Measurements from ENCODE around the gene ZMYND19. TPM values are rescaled to one million over a fixed set of nuclear protein-coding genes. Genes with fewer than 3 reads are reported as not detected.

Gene ZMYND19
- total and polyA plus RNA-seq, 12 donors = 5.2 to 33.5 (median 17.9) TPM

- no peak overlapping the region for H3K27ac ChIP-seq
- no peak for DNase-seq
- H3K36me3 ChIP-seq (replicated peaks in 1 of 2) = no peaks in the 10 kb centered on the region
- no peaks in the 10 kb centered on the region for H3K9me3 ChIP-seq (replicated peaks in 1 of 3)
- peaks cover 7 to 16% of the 10 kb centered on the region in 2 donors for H3K4me1 ChIP-seq (replicated peaks in 1 of 2)
- H3K4me3 ChIP-seq = no peak overlapping the region
- WGBS, 4 donors = 79 to 85% (median 82%) methylated on average over 12 of the region's 12 CpGs
- TF ChIP-seq, protein P1, sequence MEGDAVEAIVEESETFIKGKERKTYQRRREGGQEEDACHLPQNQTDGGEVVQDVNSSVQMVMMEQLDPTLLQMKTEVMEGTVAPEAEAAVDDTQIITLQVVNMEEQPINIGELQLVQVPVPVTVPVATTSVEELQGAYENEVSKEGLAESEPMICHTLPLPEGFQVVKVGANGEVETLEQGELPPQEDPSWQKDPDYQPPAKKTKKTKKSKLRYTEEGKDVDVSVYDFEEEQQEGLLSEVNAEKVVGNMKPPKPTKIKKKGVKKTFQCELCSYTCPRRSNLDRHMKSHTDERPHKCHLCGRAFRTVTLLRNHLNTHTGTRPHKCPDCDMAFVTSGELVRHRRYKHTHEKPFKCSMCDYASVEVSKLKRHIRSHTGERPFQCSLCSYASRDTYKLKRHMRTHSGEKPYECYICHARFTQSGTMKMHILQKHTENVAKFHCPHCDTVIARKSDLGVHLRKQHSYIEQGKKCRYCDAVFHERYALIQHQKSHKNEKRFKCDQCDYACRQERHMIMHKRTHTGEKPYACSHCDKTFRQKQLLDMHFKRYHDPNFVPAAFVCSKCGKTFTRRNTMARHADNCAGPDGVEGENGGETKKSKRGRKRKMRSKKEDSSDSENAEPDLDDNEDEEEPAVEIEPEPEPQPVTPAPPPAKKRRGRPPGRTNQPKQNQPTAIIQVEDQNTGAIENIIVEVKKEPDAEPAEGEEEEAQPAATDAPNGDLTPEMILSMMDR (IDR thresholded peaks at IDR 0.05) = no peak
- no peak for TF ChIP-seq POLR2A (IDR thresholded peaks at IDR 0.05)
- H3K27me3 ChIP-seq = no peaks in the 10 kb centered on the region
- intact Hi-C loops (cut with DNase I) = no loop called here
Measured at GRCh38 chr9:137593176-137593575, 2.9 kb upstream of the ZMYND19 start.

GRCh38 chr9:137592767-137593166 is 2.5 kb upstream of the ZMYND19 start:
- H3K27me3 ChIP-seq = no peaks in the 10 kb centered on the region
- DNase-seq = no peak
- H3K4me1 ChIP-seq (replicated peaks in 1 of 2) = peaks cover 7 to 16% of the 10 kb centered on the region in 2 donors
- no peaks in the 10 kb centered on the region for H3K9me3 ChIP-seq (replicated peaks in 1 of 3)
- 63 to 90% (median 83%) methylated on average over 3 to 7 of the region's 7 CpGs for WGBS, 4 donors
- no peak overlapping the region for H3K4me3 ChIP-seq
- no peak overlapping the region for H3K27ac ChIP-seq
- H3K36me3 ChIP-seq (replicated peaks in 1 of 2) = peaks cover 0 to 3% of the 10 kb centered on the region in 2 donors
- TF ChIP-seq POLR2A (IDR thresholded peaks at IDR 0.05) = no peak
- TF ChIP-seq, protein P1 (IDR thresholded peaks at IDR 0.05) = no peak
- intact Hi-C loops (cut with DNase I) = no loop called here

DNA sequence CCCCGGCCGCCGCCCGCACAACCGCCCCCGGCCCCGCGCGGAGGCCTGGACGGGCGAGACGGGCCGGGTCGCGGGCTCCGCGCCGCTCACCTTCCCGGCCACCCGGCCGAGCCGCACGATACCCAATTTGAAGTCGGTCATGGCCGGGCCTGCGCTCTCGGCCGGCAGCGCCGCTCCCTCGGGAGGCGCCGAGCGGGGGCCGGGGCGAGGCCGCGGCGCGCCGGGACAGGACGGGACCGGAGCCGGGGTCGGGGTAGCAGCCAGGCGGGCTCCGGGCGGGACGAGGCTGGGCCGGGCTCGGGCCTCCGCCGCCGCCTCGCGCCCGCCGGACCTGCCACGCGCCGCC is 216 bp downstream of the ZMYND19 start:
- peak overlapping the region in 1 of 5 donors; percentile 83 for H3K27ac ChIP-seq
- no peaks in the 10 kb centered on the region for H3K9me3 ChIP-seq (replicated peaks in 1 of 3)
- WGBS, 4 donors = 0 to 1% methylated on average over 39 to 60 of the region's 61 CpGs; no CpG with 5 or more reads in 2 of the 4 donors
- DNase-seq = no peak
- peak overlapping the region in 2 of 4 donors; percentile 18 to 85 for H3K4me3 ChIP-seq
- intact Hi-C loops (cut with DNase I) = no loop called here
- peaks cover 0 to 23% of the 10 kb centered on the region in 2 donors for H3K36me3 ChIP-seq (replicated peaks in 1 of 2)
- no peaks in the 10 kb centered on the region for H3K27me3 ChIP-seq
- TF ChIP-seq POLR2A (IDR thresholded peaks at IDR 0.05) = no peak
- TF ChIP-seq, protein P1 (IDR thresholded peaks at IDR 0.05) = no peak
- peaks cover 7 to 16% of the 10 kb centered on the region in 2 donors for H3K4me1 ChIP-seq (replicated peaks in 1 of 2)

DNA sequence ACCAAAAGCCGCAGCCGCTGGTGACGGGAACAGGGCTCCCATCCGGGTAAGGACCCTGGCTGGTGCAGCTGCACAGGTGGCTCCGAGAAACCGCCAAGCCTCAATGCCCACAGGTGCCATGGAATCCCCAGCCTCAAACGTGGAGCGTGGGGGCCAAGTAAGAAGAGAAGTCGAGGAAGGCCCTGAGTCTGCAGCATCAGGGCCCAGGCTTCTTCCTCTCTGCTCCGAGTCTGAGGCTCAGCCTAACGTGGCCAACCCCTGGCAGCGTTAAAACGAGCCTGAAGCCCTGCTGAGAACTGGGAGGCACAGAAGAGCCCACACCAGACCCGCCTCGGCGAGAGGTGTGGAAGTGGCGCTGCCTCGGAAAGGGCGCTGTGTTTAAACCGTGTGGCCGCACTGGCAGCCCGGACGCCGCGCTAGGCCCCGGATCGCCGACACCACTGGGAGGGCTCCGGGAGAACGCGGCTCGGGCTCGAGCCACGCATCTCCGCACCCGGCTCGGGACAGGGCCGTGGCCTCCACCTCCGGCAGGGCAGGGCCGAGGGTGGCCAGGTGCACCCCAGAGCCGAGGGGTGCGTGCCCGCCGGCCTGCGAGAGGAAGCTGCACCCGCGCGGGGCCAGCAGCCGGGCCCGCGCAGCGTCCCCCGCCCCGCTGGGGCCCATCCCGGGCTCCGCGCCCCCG is 730 bp downstream of the ZMYND19 start:
- WGBS, 4 donors = 8 to 100% (median 28%) methylated on average over 3 to 58 of the region's 58 CpGs
- intact Hi-C loops (cut with DNase I) = no loop called here
- DNase-seq = peak in 1 of 7 donors; percentile 49
- no peaks in the 10 kb centered on the region for H3K27me3 ChIP-seq
- peak overlapping the region in 1 of 5 donors; percentile 83 for H3K27ac ChIP-seq
- TF ChIP-seq POLR2A (IDR thresholded peaks at IDR 0.05) = no peak
- TF ChIP-seq, protein P1 (IDR thresholded peaks at IDR 0.05) = no peak
- peaks cover 0 to 25% of the 10 kb centered on the region in 2 donors for H3K36me3 ChIP-seq (replicated peaks in 1 of 2)
- peaks cover 7 to 16% of the 10 kb centered on the region in 2 donors for H3K4me1 ChIP-seq (replicated peaks in 1 of 2)
- H3K9me3 ChIP-seq (replicated peaks in 1 of 3) = no peaks in the 10 kb centered on the region
- H3K4me3 ChIP-seq = peak overlapping the region in 3 of 4 donors; percentile 18 to 85 (median 40)

All from adrenal gland (tissue), 12 donors.